D721Med (cell line): ENCODE measurements around the gene ADAM10.
"Not testable (repeated sequence)": the region's sequence is repeated elsewhere in the genome, so short reads cannot be mapped to it uniquely, and the experiment has no call there.

ENCODE experiments used
- DNase-seq: peaks from one replicate; pipeline ENCODE4 v3.0.0; 2011; ENCODE audit warnings: low spot score; ENCODE audit not compliant: insufficient read length
- FAIRE-seq: peaks from 2 replicates; lab custom pipeline; 2011; peaks lifted over from hg19 to GRCh38; lab: Jason Lieb, UNC
- CTCF ChIP-seq: IDR thresholded peaks from 2 replicates; pipeline ENCODE4 v1.5.1; 2012; ENCODE audit warnings: mild to moderate bottlenecking, control low read depth; ENCODE audit not compliant: insufficient read depth; ENCODE audit errors: missing control alignments

ADAM10 gene

GRCh38 chr15:58631319-58631718, 118.2 kb downstream of the ADAM10 start:
- no peak for TF ChIP-seq CTCF
- FAIRE-seq (no peak), DNase-seq (no peak)

GRCh38 chr15:58629625-58630024, 119.9 kb downstream of the ADAM10 start:
- DNase-seq (no peak), FAIRE-seq (no peak)
- no peak for TF ChIP-seq CTCF

DNA sequence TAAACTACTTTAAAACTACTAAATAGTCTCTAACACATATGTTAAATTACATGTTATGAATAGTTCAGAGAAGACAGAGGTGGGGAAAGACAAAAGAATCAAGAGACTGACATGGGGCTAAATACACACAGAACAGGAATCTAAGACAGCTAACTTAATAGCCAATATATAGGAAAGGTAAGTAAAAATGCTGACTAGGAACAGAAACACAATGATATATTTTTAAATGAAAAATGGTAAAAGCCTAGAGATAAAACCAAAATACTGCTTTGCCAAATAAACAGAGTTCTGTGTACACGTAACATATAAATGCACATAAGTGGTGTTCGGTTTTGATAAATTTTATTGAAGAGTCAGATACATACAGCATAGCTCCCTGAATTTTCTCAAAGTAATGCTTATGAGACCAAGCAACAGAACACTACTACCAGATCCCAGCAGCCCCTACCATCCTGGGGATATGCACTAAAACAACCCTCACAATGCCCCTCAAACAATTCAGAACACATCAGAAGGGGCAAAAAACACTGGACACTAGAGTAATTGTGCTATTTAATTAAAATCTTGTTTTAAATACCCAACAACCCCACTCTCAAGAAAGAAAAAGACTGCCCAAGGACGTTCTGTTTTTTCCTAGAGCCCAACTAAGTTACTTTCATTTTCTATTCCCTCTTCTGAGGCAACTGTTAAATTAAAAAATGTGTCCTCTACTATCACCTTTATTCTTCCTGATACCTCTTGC, 121.1 kb downstream of the ADAM10 start:
- no peak for TF ChIP-seq CTCF
- FAIRE-seq = no peak
- DNase-seq = no peak

- TF ChIP-seq CTCF = no peak
- DNase-seq = no peak
Observed at GRCh38 chr15:58627701-58628100, 121.8 kb downstream of the ADAM10 start.

GRCh38 chr15:58627046-58627445, 122.5 kb downstream of the ADAM10 start:
- FAIRE-seq = no peak
- no peak for TF ChIP-seq CTCF
- no peak for DNase-seq

More at GRCh38 chr15:58627701-58628100, 121.8 kb downstream of the ADAM10 start:
- FAIRE-seq = no peak

DNA sequence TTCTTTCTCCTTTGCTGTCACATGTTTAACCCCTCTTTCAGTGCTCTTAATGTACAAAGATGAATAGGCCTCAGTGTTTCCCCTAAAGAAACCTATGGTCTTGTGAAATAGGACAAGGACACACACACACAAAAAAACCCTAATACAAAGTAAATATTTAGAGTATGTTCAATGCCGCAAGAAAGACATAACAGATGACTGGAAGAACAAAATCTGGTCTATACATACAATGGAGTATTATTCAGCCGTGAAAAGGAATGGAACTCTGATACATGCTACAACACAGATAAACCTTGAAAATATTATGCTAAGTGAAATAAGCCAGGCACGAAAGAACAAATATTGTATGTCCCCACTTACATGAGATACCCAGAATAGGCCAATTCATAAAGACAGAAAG, 123.1 kb downstream of the ADAM10 start:
- FAIRE-seq = no peak
- no peak for TF ChIP-seq CTCF
- DNase-seq = no peak

DNA sequence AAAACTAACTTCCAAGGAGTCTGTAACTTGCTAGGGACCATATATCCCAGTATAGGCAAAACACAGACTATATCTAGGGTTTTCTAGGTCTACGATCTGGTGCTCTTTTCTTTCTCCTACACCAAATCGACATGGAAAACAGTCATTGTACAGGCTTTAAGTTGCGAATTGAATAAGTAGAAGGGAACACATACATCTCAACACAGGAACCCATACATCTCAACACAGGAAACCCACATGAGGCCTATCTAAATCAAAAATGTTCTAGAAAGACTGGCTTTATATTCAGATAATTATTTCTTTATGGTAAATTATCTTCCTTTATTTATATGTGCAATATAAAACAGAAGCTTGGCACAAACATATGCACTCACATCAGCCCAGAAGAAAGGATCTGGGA, 126.6 kb downstream of the ADAM10 start:
- no peak for FAIRE-seq
- TF ChIP-seq CTCF = no peak

GRCh38 chr15:58620268-58620667, 129.2 kb downstream of the ADAM10 start:
- not testable (repeated sequence) for FAIRE-seq

More for the DNA sequence above, 126.6 kb downstream of the ADAM10 start:
- no peak for DNase-seq

More at GRCh38 chr15:58620268-58620667, 129.2 kb downstream of the ADAM10 start:
- not testable (repeated sequence) for DNase-seq
